Caco-2 (cell line): ENCODE results near the gene IGSF23. TPM values are rescaled to one million over a fixed set of nuclear protein-coding genes. Genes with fewer than 3 reads are reported as not detected.
A peak's percentile ranks its signal among the peaks of the same experiment; 100 is the strongest.

Experiments
- BruUV-seq: library from RNA; stranded (reverse); fragments of 400-500 nt; replicated peaks from 2 replicates; lab custom pipeline; 2021; lab: Mats Ljungman, UMichigan
- CTCF ChIA-PET: fragments of 300-600 bp; sonication (Branson Sonifier 250); formaldehyde crosslinking; loops from one replicate; lab custom pipeline; 2022; ENCODE audit warnings: antibody characterized with exemption; lab: Charles Lee
- POLR2A ChIA-PET: fragments of 300-600 bp; sonication (Branson Sonifier 250); formaldehyde crosslinking; loops from one replicate; lab custom pipeline; 2022; ENCODE audit warnings: antibody characterized with exemption; lab: Charles Lee
- DNase-seq, 2 experiments: peaks; one replicate each; pipeline versions ENCODE4 v3.0.0 to v3.0.0-alpha.2; 2020 to 2022
- H3K27me3 ChIP-seq: replicated peaks from 2 replicates; pipeline ENCODE4 v1.6.0; 2011; ENCODE audit warnings: low read length; ENCODE audit not compliant: control insufficient read depth, insufficient read depth
- H3K36me3 ChIP-seq: 2 replicates; pipeline ENCODE4 v1.5.1; 2011; ENCODE audit warnings: low read length; ENCODE audit not compliant: control insufficient read depth, insufficient read depth
- H3K4me1 ChIP-seq: fragments of 250-450 bp; sonication (Bioruptor Pico); 2 replicates; pipeline ENCODE4 v1.5.1; 2020; ENCODE audit warnings: mild to moderate bottlenecking
- H3K4me3 ChIP-seq: 2 replicates; pipeline ENCODE4 v1.5.1; 2011; ENCODE audit warnings: low read depth, mild to moderate bottlenecking, control low read depth, low read length
- H3K9me3 ChIP-seq: fragments of 250-450 bp; sonication (Bioruptor Pico); 2 replicates; pipeline ENCODE4 v1.5.1; 2020; ENCODE audit warnings: mild to moderate bottlenecking, moderate library complexity
- H3K27ac Mint-ChIP-seq: one replicate; pipeline ENCODE4 v1.8.0; 2022; ENCODE audit warnings: mixed read lengths; ENCODE audit not compliant: unreplicated experiment
- H3K27me3 Mint-ChIP-seq: one replicate; pipeline ENCODE4 v1.8.0; 2022; ENCODE audit warnings: mixed read lengths; ENCODE audit not compliant: insufficient read depth, unreplicated experiment
- H3K36me3 Mint-ChIP-seq: one replicate; pipeline ENCODE4 v1.8.0; 2022; ENCODE audit warnings: mild to moderate bottlenecking, mixed read lengths; ENCODE audit not compliant: insufficient read depth, unreplicated experiment
- H3K4me1 Mint-ChIP-seq: one replicate; pipeline ENCODE4 v1.8.0; 2022; ENCODE audit warnings: low read depth, mixed read lengths; ENCODE audit not compliant: unreplicated experiment
- H3K4me3 Mint-ChIP-seq: one replicate; pipeline ENCODE4 v1.8.0; 2022; ENCODE audit warnings: mild to moderate bottlenecking, moderate library complexity, mixed read lengths; ENCODE audit not compliant: unreplicated experiment
- H3K9me3 Mint-ChIP-seq: one replicate; pipeline ENCODE4 v1.8.0; 2022; ENCODE audit warnings: mixed read lengths; ENCODE audit not compliant: unreplicated experiment
- intact Hi-C: fragments of 100-400 bp; cut with micrococcal nuclease; formaldehyde crosslinking; loops from one replicate; pipeline ENCODE4 v1.10.0; 2022; ENCODE audit not compliant: unreplicated experiment
- total RNA-seq: library from RNA; stranded (reverse); gene quantifications from 2 replicates; pipeline ENCODE4 v1.2.3, GENCODE V29; 2022
- TF ChIP-seq, protein P1 (sequence below), 2 experiments: fragments of 200-600 bp in 1 of 2; IDR thresholded peaks; 1 replicate in 1 of 2; 2 replicates in 1 of 2; pipeline versions ENCODE4 v1.5.1 to v1.8.0; 2011 to 2022; ENCODE audit warnings: antibody characterized with exemption in 1 of 2, control low read depth in 1 of 2, inconsistent platforms in 1 of 2, low read depth in 1 of 2, low read length in 1 of 2, mild to moderate bottlenecking in 1 of 2, moderate library complexity in 1 of 2; ENCODE audit not compliant: insufficient read depth in 1 of 2, severe bottlenecking in 1 of 2, unreplicated experiment in 1 of 2

The IGSF23 gene
- total RNA-seq, 1 experiment from 2014 or later = 3.9 TPM

DNA sequence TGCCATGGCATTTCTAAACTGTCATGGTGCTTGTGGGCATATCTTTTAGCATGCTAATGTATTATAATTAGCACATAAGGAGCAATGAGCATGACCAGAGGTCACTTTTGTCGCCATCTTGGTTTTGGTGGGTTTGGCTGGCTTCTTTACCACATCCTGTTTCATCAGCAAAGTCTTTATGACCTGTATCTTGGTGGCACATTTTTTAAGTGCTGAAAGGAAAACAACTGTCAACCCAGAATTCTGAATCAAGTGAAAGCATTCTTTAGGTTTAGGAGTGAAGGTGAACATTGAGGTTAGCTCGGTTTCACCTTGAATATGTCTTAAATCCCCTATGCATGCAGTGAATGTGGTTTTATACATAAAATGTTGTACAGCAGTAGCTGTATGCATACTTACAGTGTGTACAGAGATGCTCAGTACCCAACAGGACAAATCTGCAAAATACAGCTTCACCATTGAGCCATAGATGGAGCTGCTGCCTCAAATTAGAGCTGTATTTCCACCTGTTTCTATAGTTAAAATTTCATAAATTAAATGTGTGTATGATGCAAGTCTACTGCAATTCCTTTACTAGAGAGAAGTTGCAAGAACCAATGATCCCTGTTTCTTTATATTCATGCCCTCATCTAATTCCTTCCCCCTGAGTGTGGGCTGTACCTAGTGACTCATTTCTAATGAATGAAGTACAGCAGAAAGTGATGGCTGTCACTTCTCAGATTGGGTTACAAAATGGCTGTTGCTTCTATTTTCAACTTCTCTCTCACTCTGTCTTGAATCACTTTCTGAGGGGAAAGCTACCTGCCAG is 25.2 kb upstream of the IGSF23 start:
- H3K36me3 ChIP-seq = peaks cover 2% of the 10 kb centered on the region; the same call in 1 of the 2 replicates
- TSS peak; percentile 15 for BruUV-seq
- DNase-seq = peak in 1 of 2 experiments; percentile 72
- H3K9me3 ChIP-seq = peaks cover 7% of the 10 kb centered on the region
- H3K36me3 Mint-ChIP-seq = peaks cover 24% of the 10 kb centered on the region
- H3K4me1 ChIP-seq = peaks cover 57% of the 10 kb centered on the region
- peak overlapping the region; percentile 67 for H3K4me3 Mint-ChIP-seq
- H3K9me3 Mint-ChIP-seq = peaks cover 24% of the 10 kb centered on the region
- intact Hi-C loops = loop anchor here (1.0 to 5.0 kb wide), 3 partner anchors 51 to 184 kb away; no protein-coding TSS in a partner anchor
- H3K4me3 ChIP-seq = no peak overlapping the region
- H3K27ac Mint-ChIP-seq = peak overlapping the region; percentile 99
- ChIA-PET CTCF (interaction anchor here (0.6 to 3.3 kb wide), 19 partner anchors 9 to 504 kb away, joined by 3 to 22 read pairs (median 4); partner anchors contain the start of gene PVR), POLR2A (interaction anchor here (0.5 to 2.0 kb wide), 5 partner anchors 22 to 462 kb away, joined by 3 to 6 read pairs (median 4); partner anchors contain the start of gene PVR)
- H3K27me3 Mint-ChIP-seq = no peaks in the 10 kb centered on the region
- H3K27me3 ChIP-seq = no peaks in the 10 kb centered on the region
- TF ChIP-seq, protein P1, sequence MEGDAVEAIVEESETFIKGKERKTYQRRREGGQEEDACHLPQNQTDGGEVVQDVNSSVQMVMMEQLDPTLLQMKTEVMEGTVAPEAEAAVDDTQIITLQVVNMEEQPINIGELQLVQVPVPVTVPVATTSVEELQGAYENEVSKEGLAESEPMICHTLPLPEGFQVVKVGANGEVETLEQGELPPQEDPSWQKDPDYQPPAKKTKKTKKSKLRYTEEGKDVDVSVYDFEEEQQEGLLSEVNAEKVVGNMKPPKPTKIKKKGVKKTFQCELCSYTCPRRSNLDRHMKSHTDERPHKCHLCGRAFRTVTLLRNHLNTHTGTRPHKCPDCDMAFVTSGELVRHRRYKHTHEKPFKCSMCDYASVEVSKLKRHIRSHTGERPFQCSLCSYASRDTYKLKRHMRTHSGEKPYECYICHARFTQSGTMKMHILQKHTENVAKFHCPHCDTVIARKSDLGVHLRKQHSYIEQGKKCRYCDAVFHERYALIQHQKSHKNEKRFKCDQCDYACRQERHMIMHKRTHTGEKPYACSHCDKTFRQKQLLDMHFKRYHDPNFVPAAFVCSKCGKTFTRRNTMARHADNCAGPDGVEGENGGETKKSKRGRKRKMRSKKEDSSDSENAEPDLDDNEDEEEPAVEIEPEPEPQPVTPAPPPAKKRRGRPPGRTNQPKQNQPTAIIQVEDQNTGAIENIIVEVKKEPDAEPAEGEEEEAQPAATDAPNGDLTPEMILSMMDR (IDR thresholded peaks at IDR 0.05; ENCODE audit: insufficient read depth in 1 of 2, low read depth in 1 of 2, low read length in 1 of 2, severe bottlenecking in 1 of 2, unreplicated experiment in 1 of 2) = no peak
- H3K4me1 Mint-ChIP-seq = peaks cover 58% of the 10 kb centered on the region

DNA sequence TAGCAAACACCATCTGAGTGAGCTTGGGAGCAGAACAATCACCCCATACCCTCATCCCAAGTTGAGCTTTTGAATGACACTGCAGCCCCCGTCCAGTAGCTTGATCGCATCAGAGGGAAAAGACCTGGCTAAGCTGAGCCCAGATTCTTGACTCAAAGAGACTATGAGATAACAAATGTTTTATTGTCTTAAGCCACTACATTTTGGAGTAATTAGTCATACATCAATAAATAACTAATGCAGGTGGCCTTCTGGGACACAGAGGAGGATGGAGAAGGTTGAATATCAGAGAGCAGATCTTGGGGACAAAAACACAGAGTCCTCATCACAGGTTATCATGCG is 24.6 kb upstream of the IGSF23 start:
- Histone ChIP-seq H3K9me3 (peaks cover 7% of the 10 kb centered on the region), H3K4me3 (no peak overlapping the region), H3K4me1 (peaks cover 61% of the 10 kb centered on the region), H3K36me3 (peaks cover 2% of the 10 kb centered on the region; the same call in 1 of the 2 replicates), H3K27me3 (no peaks in the 10 kb centered on the region)
- H3K4me3 Mint-ChIP-seq = peak overlapping the region; percentile 67
- H3K36me3 Mint-ChIP-seq = peaks cover 25% of the 10 kb centered on the region
- H3K27ac Mint-ChIP-seq = peak overlapping the region; percentile 99
- peaks cover 61% of the 10 kb centered on the region for H3K4me1 Mint-ChIP-seq
- TF ChIP-seq, protein P1 (IDR thresholded peaks at IDR 0.05; ENCODE audit: insufficient read depth in 1 of 2, low read depth in 1 of 2, low read length in 1 of 2, severe bottlenecking in 1 of 2, unreplicated experiment in 1 of 2) = no peak
- POLR2A ChIA-PET = interaction anchor here (0.5 to 2.0 kb wide), 4 partner anchors 22 to 106 kb away, joined by 3 to 6 read pairs (median 4); partner anchors contain the start of gene PVR
- H3K27me3 Mint-ChIP-seq = no peaks in the 10 kb centered on the region
- intact Hi-C loops = loop anchor here (1.0 to 5.0 kb wide), 3 partner anchors 51 to 184 kb away; no protein-coding TSS in a partner anchor
- CTCF ChIA-PET = interaction anchor here (0.6 to 3.3 kb wide), 18 partner anchors 12 to 503 kb away, joined by 3 to 22 read pairs (median 4); partner anchors contain the start of gene PVR
- no TSS peak for BruUV-seq
- peak in 1 of 2 experiments; percentile 50 for DNase-seq
- peaks cover 24% of the 10 kb centered on the region for H3K9me3 Mint-ChIP-seq
